Activated CD8-positive, alpha-beta memory T cell treated with anti-CD3 and anti-CD28 coated beads, Interleukin-2, amount 50 U/mL, for 4 hours (primary cell): ENCODE measurements around the gene PLXNB3.
"Not testable (repeated sequence)": the region's sequence is repeated elsewhere in the genome, so short reads cannot be mapped to it uniquely, and the experiment has no call there.

Source experiments
- DNase-seq: peaks from one replicate; pipeline ENCODE4 v3.0.0-alpha.2; 2020

The PLXNB3 gene

GRCh38 chrX:153733651-153734240 lies 30.3 kb upstream of the PLXNB3 start:
- DNase-seq, result no peak

- DNase-seq, result no peak
Observed at GRCh38 chrX:153734871-153735270, 29.2 kb upstream of the PLXNB3 start.

DNA sequence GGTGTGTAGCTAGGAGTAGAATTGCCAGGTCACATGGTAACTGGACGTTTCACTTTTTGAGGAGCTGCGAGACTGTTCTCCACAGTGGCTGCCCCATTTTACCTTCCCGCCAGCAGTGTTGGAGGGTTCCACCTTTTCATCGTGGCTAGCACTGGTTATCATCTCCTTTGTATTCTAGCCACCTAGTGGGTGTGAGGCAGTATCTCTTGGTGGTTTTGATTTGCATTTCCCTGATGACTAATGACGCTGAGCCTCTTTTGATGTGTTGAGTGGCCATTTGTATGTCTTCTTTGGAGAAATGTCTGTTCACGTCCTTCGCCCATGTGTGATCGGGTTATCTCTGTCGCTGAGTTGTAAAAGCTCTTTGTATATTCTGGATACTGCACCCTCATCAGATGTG lies 28.8 kb upstream of the PLXNB3 start:
- DNase-seq, result no peak

DNA sequence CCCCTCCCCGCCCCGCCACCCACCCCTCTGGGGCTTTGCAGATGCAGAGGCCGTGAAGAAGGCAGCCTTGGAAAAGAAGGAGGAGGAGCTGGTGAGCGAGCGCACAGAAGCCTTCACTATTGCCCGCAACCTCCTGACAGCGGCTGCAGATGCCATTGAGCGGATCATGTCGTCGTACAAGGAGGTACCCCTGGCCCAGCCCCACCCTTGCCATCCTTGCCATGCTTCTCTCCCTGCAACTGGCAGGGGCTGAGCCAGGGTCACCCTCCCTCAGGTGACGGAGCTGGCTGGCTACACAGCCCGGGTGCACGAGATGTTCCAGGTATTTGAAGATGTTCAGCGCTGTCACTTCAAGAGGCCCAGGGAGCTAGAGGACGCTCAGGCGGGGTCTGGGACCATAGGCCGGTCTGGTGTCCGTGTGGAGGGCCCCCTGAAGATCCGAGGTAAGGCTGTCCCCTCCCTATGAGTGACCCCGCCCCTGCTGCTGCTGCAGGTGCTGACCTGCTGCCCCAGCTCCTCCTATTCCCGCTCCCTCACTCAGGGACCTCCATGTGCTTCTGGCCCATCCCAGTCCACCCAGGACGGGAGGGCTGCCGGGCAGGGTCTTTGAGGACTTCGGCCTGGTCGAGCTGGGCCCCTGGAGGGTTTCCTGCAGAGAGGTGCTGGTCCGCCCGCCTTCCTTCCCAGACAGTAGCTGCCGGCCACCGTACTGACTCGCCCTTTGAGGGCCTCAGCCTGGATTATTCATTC lies 27.8 kb upstream of the PLXNB3 start:
- no peak for DNase-seq

- no peak for DNase-seq
Observed at GRCh38 chrX:153736871-153737441, 27.1 kb upstream of the PLXNB3 start.

- no peak for DNase-seq
Observed at GRCh38 chrX:153738056-153738605, 25.9 kb upstream of the PLXNB3 start.

DNA sequence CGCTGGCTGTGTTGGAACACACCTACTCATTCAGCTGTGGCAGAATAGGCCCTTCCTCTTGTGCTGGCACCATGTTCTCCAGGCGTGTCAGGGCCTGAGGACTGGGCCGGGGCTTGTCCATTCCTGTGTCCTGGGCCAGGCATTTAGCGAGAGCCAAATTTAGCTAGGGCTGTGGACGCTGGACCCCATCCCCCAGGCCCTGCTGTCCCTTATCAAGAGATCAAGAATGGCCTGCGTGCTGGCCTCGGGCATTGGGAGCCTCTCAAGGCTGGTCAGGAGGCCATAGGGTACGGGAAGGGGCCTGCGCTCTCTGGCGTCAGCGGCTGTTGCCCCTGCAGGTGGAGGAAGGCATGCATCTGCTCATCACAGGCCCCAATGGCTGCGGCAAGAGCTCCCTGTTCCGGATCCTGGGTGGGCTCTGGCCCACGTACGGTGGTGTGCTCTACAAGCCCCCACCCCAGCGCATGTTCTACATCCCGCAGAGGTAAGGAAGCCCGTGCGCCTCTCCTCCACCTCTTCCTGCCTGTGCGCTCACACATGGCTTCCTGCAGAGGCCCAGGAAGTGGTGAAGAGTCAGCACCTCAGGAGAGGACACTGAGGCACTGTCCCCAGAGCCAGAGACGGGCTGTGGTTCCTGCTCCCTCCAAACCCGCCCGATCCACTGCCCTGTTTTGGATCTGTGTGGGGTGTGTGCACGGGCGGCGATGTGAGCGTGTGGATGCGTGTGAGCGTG lies 24.1 kb upstream of the PLXNB3 start:
- no peak for DNase-seq

GRCh38 chrX:153740631-153741222 lies 23.3 kb upstream of the PLXNB3 start:
- DNase-seq, result no peak

DNA sequence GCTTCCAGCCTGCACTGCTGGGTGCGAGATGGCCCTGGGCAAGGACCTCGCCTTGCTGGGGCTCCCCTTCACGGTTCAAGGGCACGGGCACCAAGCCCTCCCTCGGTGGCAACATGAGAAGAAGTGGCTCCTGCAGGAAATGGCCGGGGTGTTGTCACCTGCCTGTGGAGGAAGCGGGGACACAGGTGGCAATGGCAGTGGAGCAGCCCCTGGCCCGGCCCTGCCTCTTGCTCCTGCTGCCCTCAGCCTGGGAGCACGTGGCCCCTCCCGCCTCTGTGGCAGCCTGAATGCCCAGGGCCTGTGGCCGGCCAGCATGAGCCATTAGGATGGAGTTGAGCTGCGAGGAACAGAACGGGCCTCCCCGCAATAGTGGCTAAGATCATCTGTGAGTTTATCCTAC lies 22.6 kb upstream of the PLXNB3 start:
- no peak for DNase-seq

GRCh38 chrX:153742111-153742510 lies 21.9 kb upstream of the PLXNB3 start:
- DNase-seq, result not testable (repeated sequence)

GRCh38 chrX:153742796-153743467 lies 21.1 kb upstream of the PLXNB3 start:
- DNase-seq, result not testable (repeated sequence)

GRCh38 chrX:153743468-153744209 lies 20.4 kb upstream of the PLXNB3 start:
- not testable (repeated sequence) for DNase-seq

DNA sequence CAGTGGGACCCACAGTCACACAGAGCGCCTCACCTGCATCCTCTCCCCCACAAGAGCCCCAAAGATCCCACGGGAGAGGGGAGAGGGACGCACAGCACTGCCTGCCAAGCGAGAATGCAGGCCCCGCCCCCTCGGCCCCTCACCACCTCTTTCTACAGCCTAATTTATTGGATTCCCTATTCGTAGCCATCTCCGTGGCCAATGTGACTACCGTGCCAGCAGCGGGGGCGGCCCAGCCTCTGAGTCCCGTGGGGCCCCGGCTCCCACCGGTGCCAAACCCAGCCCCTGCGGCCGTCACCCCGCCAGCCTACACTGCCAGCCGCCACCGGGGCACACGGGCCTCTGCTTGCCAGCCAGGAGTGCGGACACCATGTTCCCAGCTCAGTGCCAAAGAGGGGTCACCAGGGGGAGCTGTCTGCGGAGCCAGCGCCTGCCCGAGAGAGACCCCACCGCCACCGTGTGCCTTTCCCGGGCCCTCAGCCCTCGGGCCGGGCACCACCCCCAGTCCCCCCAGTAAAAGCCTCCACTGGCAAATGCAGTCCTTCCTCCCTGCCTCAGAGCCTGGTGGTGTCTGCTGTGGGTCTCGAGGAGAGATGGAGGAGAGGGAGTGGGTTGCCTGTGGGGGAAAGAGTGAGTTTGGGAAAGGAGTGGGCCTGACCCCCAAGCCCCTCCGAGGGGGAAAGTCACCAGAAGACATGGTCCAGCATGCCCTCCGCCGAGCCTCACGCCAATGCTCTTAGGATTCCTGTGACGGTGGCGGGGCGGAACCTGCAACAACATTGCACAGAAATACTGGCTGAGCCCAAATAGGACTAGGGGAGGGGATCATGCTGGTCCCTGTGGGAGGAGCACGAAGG lies 19.6 kb upstream of the PLXNB3 start:
- DNase-seq, result no peak

DNA sequence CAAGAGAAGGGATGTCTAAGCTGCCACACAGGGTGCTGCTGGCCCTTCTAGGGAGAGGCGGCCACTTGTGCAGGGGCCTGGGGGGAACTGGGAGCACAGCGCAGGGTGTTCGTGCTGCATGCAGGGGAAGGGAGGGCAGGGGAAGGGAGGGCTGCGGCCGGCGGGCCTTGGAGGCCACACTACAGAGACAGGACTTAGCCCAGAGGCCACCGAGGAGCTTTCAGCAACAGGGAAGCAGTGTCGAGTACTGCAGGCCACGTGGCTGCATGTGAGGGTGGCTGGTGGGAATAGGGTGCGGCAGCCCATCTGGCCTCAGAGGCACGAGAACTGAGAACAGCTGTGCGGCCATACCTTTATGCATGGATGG lies 19.0 kb upstream of the PLXNB3 start:
- not testable (repeated sequence) for DNase-seq

DNA sequence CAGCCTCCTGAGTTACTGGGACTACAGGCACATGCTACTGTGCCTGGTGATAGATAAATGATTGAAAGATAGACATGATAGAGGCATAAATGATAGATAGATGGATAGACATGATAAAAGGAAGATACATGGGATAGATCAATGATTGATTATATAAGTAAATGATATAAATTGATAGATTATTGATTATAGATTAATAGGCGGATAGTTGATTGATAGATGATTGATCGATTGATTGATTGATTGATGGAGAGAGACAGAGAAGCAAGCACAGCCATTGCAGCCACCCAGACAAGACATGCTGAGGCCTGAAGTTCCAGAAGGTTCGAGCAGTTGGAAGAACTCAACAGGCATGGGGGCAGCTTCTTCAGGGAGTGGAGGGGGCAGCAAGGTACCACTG lies 17.7 kb upstream of the PLXNB3 start:
- DNase-seq, result no peak

DNA sequence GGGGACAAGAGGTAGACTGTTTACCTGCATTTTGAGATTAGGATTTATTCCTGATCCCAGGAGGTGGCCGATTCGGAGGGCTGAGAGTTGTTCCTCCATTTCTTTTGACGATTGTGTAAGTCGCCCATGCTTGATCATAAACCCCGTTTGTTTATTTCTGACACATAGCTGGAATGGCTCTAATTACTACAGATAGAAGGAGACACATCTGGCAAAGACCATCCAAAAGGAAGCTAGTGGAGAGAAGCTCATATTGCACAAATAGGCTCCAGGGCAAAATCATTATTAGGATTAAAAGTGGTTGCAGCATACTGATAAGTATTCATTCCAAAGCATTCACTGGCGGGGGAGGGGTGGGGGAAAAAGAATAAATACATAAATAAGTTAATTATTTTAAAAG lies 17.1 kb upstream of the PLXNB3 start:
- DNase-seq, result not testable (repeated sequence)

DNA sequence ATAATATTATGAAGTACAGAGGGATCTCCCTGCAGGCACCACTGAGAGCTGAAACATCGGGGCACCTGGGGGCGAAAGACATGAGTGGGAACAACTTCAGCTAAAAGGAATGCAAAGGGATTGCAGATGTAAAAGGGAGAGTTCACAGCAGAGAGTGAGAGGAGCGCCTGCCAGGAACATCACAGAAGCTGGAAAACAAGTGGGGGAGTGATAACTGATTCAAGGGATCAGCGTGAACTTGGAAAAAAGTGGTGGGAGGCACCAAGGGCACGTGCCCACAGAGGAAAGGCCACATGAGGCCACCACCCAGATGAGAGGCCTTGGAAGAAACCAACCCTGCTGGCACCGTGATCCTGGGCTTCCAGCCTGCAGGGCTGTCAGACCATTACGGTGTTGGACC lies 15.0 kb upstream of the PLXNB3 start:
- DNase-seq, result not testable (repeated sequence)

DNA sequence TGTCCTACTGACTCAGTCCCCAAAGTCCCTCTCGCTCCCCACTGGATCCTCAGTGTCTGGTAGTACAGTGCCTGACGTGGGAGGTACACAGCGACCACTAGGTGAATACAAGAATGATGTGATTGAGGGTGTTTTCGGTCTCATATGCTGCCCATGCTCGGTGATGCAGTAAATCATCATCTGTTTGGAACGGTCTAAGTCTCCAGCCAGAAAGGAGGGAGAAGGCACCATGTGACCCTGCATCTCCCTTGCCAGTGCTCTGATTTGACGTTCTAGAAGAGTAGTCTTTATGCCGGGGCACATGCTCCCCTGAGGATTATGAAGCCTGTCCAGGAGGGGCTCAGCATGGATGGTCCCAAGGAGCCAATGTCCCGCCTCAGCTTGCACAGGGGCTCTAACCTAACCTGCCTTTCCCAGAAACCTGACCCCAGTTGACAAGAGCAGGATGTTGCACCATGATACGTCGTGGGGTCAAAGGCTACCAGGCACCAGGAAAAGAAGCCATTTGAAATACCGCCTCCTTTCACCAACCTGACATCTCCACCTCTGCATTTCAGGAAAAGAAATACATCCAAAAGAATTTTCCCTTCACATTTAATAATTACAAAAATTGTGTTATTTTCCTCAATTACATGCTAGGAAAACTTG lies 13.8 kb upstream of the PLXNB3 start:
- DNase-seq, result no peak

DNA sequence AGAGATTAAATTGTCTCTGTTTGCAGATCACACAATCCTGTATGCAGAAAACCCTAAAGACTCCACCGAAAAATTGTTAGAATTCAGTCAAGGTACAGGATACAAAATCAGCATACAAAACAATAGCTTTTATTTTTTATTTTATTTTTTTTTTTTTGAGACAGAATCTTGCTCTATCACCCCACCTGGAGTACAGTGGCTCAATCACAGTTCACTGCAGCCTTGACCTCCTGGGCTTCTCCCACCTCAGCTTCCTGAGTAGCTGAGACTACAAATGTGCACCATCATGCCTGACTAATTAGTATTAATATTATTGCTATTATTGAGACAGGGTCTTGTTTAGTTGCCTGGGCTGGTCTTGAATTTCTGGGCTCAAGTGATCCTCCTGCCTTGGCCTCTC lies 8.9 kb upstream of the PLXNB3 start:
- DNase-seq, result no peak

DNA sequence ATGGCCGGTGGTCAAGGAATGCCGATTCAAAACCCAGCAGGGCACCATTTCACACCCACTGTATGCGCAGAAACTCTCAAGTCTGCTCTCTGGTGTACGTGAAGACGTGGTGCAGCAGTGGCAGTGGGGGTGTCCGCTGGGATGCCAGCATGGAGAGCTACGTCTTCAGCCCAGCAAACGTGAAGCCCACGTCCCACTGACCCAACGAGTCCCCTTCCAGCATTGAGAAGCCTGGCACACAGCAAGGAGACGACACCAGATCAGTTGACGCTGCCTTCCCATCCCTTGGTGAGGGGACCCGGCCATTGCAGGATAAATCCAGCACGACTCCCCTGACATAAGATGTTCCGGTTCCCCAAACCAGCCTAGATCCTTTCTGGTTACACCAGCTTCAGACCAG lies 2.2 kb upstream of the PLXNB3 start:
- DNase-seq, result no peak
